GM21360 (cell line): ENCODE results near the gene KLHL12.

Experiments used
- ATAC-seq: cut with Tn5 transposase; IDR thresholded peaks from one replicate; pipeline ENCODE4 v1.9.1; 2021; ENCODE audit warnings: mild to moderate bottlenecking, moderate library complexity; ENCODE audit not compliant: unreplicated experiment

Gene KLHL12

GRCh38 chr1:202844259-202844658 is 82.8 kb downstream of the KLHL12 start:
- no peak for ATAC-seq

- ATAC-seq: no peak
These were observed 84.0 kb downstream of the KLHL12 start for GRCh38 chr1:202843081-202843480.
